Fibroblast of pulmonary artery (primary cell): ENCODE measurements around the gene SORCS2.

Experiments
- DNase-seq: peaks from one replicate; pipeline ENCODE4 v3.0.0-alpha.2; 2010; ENCODE audit warnings: low read depth
- H3K4me3 ChIP-seq: replicated peaks from 2 replicates; pipeline ENCODE4 v1.5.1; 2011; ENCODE audit warnings: low read depth, mild to moderate bottlenecking, control low read depth, low read length, moderate library complexity
- TF ChIP-seq, protein P1 (sequence below): IDR thresholded peaks from 2 replicates; pipeline ENCODE4 v1.5.1; 2011; ENCODE audit warnings: mild to moderate bottlenecking, control low read depth, low read length, inconsistent platforms; ENCODE audit errors: missing control alignments

The SORCS2 gene

DNA sequence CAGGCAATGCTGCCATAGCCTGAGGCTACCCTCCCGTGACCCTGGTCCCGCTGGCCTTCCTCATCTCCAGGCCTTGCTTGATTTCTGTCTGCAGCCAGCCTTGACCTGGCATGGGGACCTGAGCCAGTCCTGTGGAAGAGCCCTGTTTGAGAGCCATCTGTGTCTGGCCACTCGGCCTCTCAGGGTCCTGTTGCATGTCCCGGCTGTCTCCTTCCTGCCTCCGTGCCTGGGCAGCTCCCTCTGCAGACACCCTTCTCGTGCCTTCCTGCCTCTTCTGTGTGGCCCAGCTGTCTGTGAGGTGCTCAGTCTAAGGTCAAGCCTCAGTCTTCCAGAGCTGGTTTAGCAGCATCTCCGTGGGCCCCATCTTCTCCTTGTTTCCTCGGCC lies 108.4 kb downstream of the SORCS2 start:
- DNase-seq, result no peak
- TF ChIP-seq, protein P1, sequence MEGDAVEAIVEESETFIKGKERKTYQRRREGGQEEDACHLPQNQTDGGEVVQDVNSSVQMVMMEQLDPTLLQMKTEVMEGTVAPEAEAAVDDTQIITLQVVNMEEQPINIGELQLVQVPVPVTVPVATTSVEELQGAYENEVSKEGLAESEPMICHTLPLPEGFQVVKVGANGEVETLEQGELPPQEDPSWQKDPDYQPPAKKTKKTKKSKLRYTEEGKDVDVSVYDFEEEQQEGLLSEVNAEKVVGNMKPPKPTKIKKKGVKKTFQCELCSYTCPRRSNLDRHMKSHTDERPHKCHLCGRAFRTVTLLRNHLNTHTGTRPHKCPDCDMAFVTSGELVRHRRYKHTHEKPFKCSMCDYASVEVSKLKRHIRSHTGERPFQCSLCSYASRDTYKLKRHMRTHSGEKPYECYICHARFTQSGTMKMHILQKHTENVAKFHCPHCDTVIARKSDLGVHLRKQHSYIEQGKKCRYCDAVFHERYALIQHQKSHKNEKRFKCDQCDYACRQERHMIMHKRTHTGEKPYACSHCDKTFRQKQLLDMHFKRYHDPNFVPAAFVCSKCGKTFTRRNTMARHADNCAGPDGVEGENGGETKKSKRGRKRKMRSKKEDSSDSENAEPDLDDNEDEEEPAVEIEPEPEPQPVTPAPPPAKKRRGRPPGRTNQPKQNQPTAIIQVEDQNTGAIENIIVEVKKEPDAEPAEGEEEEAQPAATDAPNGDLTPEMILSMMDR, result no peak
- H3K4me3 ChIP-seq, result no peak overlapping the region

DNA sequence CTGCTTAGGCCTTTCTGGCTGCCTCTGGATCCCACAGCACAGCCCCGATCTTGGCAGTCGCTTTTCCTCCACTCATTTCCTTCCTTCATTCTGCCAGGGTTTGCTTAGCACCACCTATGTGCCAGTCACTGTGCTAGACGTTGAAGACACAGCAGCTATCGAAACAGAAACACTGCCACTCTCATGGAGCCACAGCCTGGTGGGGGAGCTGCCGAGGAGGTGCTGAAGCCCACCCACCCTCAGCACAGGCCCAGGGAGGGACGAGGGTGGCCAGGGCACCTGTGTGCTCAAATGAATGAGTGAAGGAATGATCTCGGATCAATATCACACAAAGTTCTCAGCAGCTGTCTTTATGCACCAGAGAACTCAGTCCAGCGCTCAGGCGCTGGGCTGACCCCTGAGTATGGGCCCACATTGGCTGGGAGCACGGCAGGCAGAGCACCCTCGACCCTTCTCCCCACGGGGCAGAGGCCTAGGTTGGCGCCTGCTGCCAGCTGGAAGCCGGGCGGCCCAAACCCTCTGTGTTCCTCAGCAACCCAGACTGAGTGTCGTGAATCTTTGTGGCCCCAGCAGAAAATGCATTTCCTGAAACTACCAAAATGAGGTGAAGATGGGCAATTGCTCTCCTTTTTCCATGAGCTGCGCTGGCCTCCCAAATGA lies 108.9 kb downstream of the SORCS2 start:
- TF ChIP-seq, protein P1, result no peak
- DNase-seq, result no peak
- H3K4me3 ChIP-seq, result no peak overlapping the region

DNA sequence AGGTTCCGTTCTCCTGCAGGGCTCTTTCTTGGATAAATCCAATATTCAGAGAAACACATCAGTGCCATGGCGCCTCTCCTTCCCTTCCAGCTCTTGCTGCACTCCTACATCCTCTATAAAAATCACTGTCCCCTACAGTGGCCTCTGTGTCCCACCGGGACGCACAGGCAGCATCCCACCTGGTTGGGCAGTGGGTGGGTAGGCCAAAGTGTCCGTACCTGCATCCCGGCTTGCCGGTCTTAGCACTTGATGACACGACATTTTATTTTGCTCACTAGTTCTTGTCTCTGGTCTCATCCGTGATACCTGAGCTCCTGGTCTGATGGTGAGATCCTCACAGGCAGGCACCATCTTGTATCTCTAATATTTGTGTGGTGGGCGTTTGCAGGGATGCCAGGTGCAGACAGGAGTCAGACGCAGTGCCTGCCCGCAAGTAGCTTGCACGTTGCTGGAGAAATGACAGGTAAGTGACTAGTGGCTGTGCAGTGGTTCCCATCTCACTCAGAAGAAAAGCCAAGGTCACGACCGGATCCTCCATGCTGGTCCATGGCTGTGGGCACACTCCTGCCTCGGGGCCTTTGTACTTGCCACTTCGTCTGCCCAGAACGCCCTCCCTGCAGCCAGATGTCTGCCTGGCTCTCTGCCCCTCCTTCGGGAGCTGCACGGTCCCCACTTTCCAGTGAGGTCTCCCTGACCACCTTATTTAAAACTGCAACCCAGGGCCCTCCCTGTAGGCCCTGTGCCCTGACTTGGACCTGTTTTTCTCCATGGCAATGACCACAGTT lies 109.7 kb downstream of the SORCS2 start:
- H3K4me3 ChIP-seq, result no peak overlapping the region
- TF ChIP-seq, protein P1, result no peak
- no peak for DNase-seq

DNA sequence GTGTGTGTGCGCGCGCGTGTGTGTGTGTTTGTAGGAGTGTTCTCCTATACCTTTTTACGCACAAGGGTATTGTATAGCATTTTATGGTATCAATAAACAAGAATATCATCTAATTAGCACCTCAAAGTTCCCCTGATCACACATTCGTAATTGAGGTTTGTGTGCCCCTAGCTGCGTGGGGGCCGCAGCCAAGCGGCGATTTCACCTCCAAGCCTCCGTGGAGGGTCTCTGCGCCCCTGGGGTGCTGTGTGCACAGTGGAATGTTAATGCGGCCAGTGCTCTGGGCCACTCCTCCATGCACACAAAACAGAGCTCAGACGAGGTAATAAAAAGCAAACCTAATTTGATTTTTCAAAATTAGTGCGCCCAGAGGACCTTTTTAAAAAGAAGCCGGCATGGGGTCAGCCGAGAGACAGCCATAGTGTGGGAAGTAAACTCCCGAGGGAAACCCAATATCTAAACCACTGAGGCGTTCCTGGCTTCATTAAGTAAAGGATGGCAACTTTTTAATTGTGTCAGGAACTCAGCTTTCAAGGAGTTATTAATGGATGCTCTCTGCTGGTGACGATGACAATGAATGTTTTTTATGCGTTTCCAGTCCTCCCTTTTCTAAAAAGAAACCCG lies 110.6 kb downstream of the SORCS2 start:
- DNase-seq, result no peak
- no peak overlapping the region for H3K4me3 ChIP-seq
- TF ChIP-seq, protein P1, result no peak

DNA sequence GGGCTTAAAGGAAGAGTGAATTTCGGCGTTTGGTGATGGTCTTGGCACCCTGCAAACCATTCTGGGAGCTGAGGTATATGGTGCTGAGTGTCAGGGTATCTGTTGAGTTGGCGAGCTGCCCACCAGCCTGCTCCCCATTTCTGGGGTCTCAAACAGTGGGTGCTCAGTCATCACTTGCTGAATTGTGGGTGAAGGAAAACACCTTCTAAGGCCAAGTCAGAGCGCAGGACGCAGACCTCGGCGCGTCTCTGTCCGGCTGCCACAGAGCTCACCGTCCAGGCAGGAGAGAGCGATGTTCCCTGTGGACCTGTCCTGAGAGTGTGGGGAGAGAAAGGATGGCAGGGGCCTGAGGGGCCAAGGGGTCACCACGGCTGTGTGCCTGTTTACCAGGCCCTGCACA lies 111.2 kb downstream of the SORCS2 start:
- TF ChIP-seq, protein P1, result no peak
- DNase-seq, result no peak
- no peak overlapping the region for H3K4me3 ChIP-seq

DNA sequence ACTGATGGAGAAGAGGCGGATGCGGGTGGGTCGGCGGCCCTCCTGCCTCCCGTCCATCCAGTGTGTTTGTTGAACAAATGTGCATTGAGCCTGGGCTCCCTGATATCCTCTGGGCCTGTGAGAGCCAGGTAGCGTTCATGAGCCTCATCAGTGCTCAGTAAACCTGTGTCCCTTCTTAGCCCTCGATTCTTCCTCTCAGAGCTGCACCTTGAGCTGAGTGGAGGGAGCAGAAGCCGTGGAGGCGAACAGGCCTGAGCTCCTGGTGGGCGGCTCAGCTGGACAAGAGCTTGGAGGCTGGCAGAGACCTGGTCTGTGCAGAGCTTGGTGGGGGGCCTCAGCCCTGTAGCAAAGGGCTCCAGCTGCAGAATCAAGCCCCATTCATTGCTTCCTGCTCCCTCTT lies 112.1 kb downstream of the SORCS2 start:
- no peak for DNase-seq
- TF ChIP-seq, protein P1, result no peak
- no peak overlapping the region for H3K4me3 ChIP-seq
